GM15510 (cell line): ENCODE results near the gene GLS.

ENCODE experiments used
- POLR2A ChIP-seq: IDR thresholded peaks from 3 replicates; pipeline ENCODE4 v1.6.1; 2011; ENCODE audit warnings: borderline replicate concordance; ENCODE audit not compliant: insufficient read length; ENCODE audit errors: extremely low read depth

Gene GLS

GRCh38 chr2:190880378-190881083, at the start of gene GLS:
GLS (plus strand) TSS chr2:190880821; CDS start chr2:190881085, 264 bp downstream.
- peak; percentile 99 for TF ChIP-seq POLR2A

GRCh38 chr2:190831941-190832340, 48.7 kb upstream of the GLS start:
- TF ChIP-seq POLR2A, result no peak

- no peak for TF ChIP-seq POLR2A
Observed at GRCh38 chr2:190834890-190835208, 45.8 kb upstream of the GLS start.

GRCh38 chr2:190835303-190835930, 45.2 kb upstream of the GLS start:
- no peak for TF ChIP-seq POLR2A

GRCh38 chr2:190836767-190837166, 43.9 kb upstream of the GLS start:
- no peak for TF ChIP-seq POLR2A

- TF ChIP-seq POLR2A, result no peak
Observed at GRCh38 chr2:190837420-190837819, 43.2 kb upstream of the GLS start.

- TF ChIP-seq POLR2A, result no peak
Observed at GRCh38 chr2:190837952-190838361, 42.7 kb upstream of the GLS start.

GRCh38 chr2:190838492-190838910, 42.1 kb upstream of the GLS start:
- no peak for TF ChIP-seq POLR2A

- no peak for TF ChIP-seq POLR2A
Observed at GRCh38 chr2:190840569-190841172, 40.0 kb upstream of the GLS start.

GRCh38 chr2:190841707-190842505, 38.7 kb upstream of the GLS start:
- no peak for TF ChIP-seq POLR2A

GRCh38 chr2:190842606-190843104, 38.0 kb upstream of the GLS start:
- TF ChIP-seq POLR2A, result no peak

GRCh38 chr2:190843890-190844699, 36.5 kb upstream of the GLS start:
- no peak for TF ChIP-seq POLR2A

- TF ChIP-seq POLR2A, result no peak
Observed at GRCh38 chr2:190844700-190845401, 35.8 kb upstream of the GLS start.

- TF ChIP-seq POLR2A, result no peak
Observed at GRCh38 chr2:190846746-190847145, 33.9 kb upstream of the GLS start.
